Parathyroid adenoma (tissue), 2 donors: ENCODE measurements around the gene RALGDS.

ENCODE experiments used
- H2AFZ ChIP-seq: fragments of 300-600 bp; sonication (generic); one replicate; pipeline ENCODE4 v1.7.0; 2017; ENCODE audit warnings: antibody characterized with exemption, mild to moderate bottlenecking
- H3K27ac ChIP-seq: fragments of 300-600 bp; sonication (generic); one replicate; pipeline ENCODE4 v1.7.0; 2017
- H3K27me3 ChIP-seq: fragments of 300-600 bp; sonication (generic); one replicate; pipeline ENCODE4 v1.7.0; 2017; ENCODE audit warnings: low read length; ENCODE audit not compliant: control insufficient read depth, insufficient read depth
- H3K36me3 ChIP-seq: fragments of 300-600 bp; sonication (generic); one replicate; pipeline ENCODE4 v1.7.0; 2017; ENCODE audit warnings: low read length; ENCODE audit not compliant: control insufficient read depth, insufficient read depth
- H3K4me1 ChIP-seq: fragments of 300-600 bp; sonication (generic); one replicate; pipeline ENCODE4 v1.7.0; 2017; ENCODE audit warnings: control low read depth
- H3K4me2 ChIP-seq: fragments of 300-600 bp; sonication (generic); one replicate; pipeline ENCODE4 v1.7.0; 2017; ENCODE audit warnings: low read length
- H3K4me3 ChIP-seq: fragments of 300-600 bp; sonication (generic); one replicate; pipeline ENCODE4 v1.7.0; 2017; ENCODE audit warnings: low read depth, low read length
- H3K79me2 ChIP-seq: fragments of 300-600 bp; sonication (generic); one replicate; pipeline ENCODE4 v1.7.0; 2017; ENCODE audit warnings: control low read depth
- H3K9ac ChIP-seq: fragments of 300-600 bp; sonication (generic); one replicate; pipeline ENCODE4 v1.7.0; 2017; ENCODE audit warnings: mild to moderate bottlenecking
- H3K9me3 ChIP-seq: fragments of 300-600 bp; sonication (generic); one replicate; pipeline ENCODE4 v1.7.0; 2017; ENCODE audit warnings: low read length; ENCODE audit not compliant: control insufficient read depth
- TF ChIP-seq, protein P1 (sequence below): fragments of 300-600 bp; sonication (generic); IDR thresholded peaks from one replicate; pipeline ENCODE4 v1.7.0; 2017; ENCODE audit warnings: antibody characterized with exemption, mild to moderate bottlenecking
- donor health status: primary hyperparathyroidism.

Gene RALGDS

DNA sequence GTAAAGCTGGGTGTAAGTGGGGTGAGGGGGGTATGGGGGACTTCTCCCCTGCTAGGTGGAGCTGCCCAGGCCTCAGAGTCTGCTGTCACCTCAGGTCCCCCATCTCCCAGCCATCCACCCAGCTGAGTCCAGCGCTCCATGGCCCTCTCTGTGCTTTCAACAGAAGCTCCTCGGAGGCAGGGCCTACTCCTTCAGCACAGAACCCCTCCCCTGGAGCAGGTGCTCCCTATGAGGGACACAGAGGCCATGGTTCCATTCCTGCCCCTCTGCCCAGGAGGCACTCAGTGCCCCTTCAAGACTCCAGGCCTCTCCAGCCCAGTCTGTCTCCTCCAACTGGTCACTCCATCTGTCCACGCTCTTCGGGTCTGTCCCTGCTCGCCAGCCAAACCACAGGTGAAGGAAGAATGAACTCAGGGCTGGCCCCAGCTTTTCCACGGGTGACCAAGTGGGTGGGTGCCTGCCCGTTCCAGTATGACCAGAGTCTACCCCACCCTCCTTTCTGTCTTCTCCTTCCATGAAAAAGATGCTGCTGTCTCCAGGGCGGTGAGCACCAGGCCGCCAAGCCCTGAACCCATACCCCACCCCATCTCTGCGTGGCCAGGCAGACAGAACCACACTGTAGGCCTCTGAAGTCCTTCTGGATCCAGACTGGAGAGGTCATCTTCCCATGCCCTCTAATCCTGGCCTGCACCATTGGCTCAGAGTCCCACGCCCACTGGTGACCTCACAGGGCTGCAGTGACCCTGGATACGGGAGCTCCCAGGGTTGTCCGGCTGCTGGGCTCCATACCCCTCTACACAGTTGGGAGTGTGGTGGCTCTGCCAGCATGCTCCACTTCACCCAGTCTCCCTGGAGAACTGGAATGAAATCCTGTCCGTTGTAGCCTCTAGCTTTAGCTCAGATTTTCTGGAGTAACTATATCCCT is 30.8 kb upstream of the RALGDS start:
- Histone ChIP-seq H3K27ac (no peak overlapping the region), H3K4me3 (no peak overlapping the region), H3K79me2 (no peaks in the 10 kb centered on the region), H3K9me3 (no peaks in the 10 kb centered on the region), H3K36me3 (no peaks in the 10 kb centered on the region), H3K9ac (no peak overlapping the region), H3K4me2 (no peak overlapping the region), H2AFZ (no peak overlapping the region), H3K4me1 (peaks cover 4% of the 10 kb centered on the region), H3K27me3 (no peaks in the 10 kb centered on the region)
- TF ChIP-seq, protein P1, sequence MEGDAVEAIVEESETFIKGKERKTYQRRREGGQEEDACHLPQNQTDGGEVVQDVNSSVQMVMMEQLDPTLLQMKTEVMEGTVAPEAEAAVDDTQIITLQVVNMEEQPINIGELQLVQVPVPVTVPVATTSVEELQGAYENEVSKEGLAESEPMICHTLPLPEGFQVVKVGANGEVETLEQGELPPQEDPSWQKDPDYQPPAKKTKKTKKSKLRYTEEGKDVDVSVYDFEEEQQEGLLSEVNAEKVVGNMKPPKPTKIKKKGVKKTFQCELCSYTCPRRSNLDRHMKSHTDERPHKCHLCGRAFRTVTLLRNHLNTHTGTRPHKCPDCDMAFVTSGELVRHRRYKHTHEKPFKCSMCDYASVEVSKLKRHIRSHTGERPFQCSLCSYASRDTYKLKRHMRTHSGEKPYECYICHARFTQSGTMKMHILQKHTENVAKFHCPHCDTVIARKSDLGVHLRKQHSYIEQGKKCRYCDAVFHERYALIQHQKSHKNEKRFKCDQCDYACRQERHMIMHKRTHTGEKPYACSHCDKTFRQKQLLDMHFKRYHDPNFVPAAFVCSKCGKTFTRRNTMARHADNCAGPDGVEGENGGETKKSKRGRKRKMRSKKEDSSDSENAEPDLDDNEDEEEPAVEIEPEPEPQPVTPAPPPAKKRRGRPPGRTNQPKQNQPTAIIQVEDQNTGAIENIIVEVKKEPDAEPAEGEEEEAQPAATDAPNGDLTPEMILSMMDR = no peak

DNA sequence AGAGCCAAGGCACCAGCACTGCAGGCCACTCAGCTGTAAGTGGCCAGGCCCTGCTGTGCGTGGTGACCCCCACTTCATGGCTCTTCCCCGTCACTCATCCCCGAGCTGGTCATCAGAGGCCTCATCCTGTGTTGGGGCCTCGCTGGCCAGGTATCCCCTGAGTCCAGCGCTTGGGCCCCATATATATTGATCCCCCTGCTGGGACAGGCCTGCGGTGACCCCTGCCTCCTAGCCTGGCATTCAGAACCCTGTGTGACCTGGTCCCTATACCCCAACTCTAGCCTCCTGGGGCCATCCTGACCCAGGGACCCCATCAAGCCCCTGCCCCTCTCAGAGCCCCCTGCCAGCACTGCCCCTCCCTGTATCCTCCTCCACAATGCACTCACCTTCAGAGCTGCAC is 30.0 kb upstream of the RALGDS start:
- Histone ChIP-seq H3K27me3 (no peaks in the 10 kb centered on the region), H3K4me1 (peaks cover 4% of the 10 kb centered on the region), H3K9ac (no peak overlapping the region), H3K27ac (no peak overlapping the region), H3K4me3 (no peak overlapping the region), H2AFZ (no peak overlapping the region), H3K79me2 (no peaks in the 10 kb centered on the region), H3K9me3 (no peaks in the 10 kb centered on the region), H3K4me2 (no peak overlapping the region), H3K36me3 (no peaks in the 10 kb centered on the region)
- TF ChIP-seq, protein P1 = no peak

DNA sequence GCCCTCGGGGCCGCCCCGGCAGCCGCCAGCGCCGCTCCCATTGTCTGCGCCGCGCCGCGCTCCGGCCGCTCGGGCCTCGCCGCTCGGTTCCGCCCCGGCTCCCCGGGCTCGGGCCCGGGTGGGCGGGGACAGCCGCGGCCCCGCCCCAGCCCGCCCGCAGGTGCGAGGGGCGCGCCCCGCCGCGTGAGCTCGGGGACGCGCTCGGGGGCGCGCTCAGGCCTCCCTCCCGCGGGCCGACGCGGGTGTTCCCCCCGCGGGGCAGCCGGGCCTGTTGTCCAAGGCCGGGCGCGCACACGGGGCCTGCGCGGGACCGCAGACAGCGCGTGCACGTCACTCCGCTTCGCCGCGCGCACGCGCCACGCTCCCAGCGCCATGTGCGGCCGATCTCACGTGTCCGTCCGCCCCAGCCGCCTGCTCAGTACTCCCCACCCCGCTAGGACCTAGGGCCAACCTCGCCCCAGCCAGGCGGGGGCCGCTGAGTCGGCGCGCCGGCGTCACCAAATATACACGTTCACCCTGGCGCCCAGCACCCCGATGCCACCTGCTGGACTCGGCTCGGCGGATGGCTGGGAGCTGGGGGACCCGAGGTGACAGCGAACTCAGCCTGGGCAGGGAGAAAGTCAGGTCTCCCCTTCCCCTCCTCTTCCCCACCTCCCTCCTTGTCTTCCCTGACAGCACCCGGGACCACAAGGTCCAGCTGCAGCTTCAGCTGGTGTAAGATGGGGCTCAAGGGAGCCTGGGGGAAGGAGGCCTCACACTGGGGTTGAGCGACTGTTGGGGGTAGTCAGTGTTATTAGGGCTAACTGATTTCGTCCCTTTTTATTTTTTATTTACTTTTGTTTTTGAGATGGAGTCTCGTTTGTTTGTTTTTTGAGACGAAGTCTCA is 28.3 kb upstream of the RALGDS start:
- no peaks in the 10 kb centered on the region for H3K27me3 ChIP-seq
- H3K4me2 ChIP-seq = peak overlapping the region; percentile 61
- H3K9me3 ChIP-seq = no peaks in the 10 kb centered on the region
- H2AFZ ChIP-seq = peak overlapping the region; percentile 86
- peaks cover 3% of the 10 kb centered on the region for H3K79me2 ChIP-seq
- H3K36me3 ChIP-seq = no peaks in the 10 kb centered on the region
- peak overlapping the region; percentile 67 for H3K27ac ChIP-seq
- peak overlapping the region; percentile 51 for H3K4me3 ChIP-seq
- no peak overlapping the region for H3K9ac ChIP-seq
- peaks cover 7% of the 10 kb centered on the region for H3K4me1 ChIP-seq
- TF ChIP-seq, protein P1 = no peak

DNA sequence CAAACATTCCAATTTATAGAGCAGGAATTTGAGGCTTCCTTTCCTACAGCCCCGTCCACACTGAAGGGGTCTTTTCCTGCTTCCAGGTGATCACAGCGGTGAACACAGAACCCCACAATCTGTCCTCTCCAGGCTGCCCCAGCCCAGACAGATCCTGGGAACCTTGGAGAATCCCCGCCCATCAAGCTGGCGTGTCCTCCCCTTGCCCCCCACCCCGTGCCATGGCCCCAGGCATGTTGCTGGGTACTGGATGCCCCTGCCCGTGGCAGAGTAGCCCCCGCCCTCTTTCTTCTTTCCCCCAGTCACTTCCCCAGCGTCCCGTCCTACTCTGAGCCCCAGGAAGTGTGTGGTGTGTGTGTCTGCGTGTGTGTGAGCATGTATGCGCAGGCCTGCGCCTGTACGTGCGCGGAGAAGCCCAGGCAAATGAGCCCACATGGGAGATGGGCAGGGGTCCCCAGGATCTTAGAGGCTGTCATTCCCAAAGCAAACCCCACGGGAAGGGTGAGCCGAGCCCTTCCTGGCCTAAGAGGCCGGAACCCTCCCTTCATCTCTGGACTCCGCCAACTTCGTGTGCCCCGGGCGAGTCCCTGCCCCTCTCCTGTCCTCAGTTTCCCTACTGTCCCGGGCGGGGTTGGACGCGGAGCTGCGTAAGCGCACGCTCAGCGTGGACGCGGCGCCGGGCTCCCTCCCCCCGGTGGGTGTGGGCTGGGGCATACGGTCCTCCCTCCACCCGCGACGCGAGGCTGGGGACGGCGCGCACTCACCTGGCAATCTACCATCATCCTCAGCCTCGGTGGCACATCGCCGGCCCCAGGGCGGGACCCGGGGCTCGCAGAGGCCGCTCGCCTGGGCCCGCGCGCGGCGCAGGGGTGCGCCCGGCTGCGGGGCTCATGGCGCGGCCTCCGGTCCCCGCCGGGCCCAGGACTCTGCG is 27.4 kb upstream of the RALGDS start:
- Histone ChIP-seq H3K4me2 (peak overlapping the region; percentile 82), H3K9me3 (no peaks in the 10 kb centered on the region), H3K9ac (no peak overlapping the region), H3K36me3 (no peaks in the 10 kb centered on the region), H2AFZ (peak overlapping the region; percentile 70), H3K4me1 (peaks cover 9% of the 10 kb centered on the region), H3K79me2 (peaks cover 3% of the 10 kb centered on the region), H3K4me3 (peak overlapping the region; percentile 65), H3K27me3 (no peaks in the 10 kb centered on the region), H3K27ac (peak overlapping the region; percentile 83)
- TF ChIP-seq, protein P1 = no peak
